ENCODE data around the gene CCDC14. TPM values are rescaled to one million over a fixed set of nuclear protein-coding genes. Genes with fewer than 3 reads are reported as not detected.

The CCDC14 gene
- total and polyA plus RNA-seq, 7 experiments from 2014 or later: 5.3 to 48.1 (median 32.0) TPM

- no peaks in the 10 kb centered on the region for H3K27me3 ChIP-seq (ENCODE audit: control insufficient read depth in 2 of 2, insufficient read depth in 2 of 2, low read length in 2 of 2)
- Mint-ChIP-seq H3K9me3 (peaks cover 0 to 3% (median 0%) of the 10 kb centered on the region in 11 donors), H3K27ac (no peak overlapping the region), H3K4me3 (no peak overlapping the region), H3K4me1 (no peaks in the 10 kb centered on the region), H3K36me3 (no peaks in the 10 kb centered on the region), H3K27me3 (peaks cover 11 to 32% (median 27%) of the 10 kb centered on the region in 5 donors)
- no peak overlapping the region for H3K4me3 ChIP-seq (ENCODE audit: low read length)
- intact Hi-C loops (cut with micrococcal nuclease): no loop called here
- no peak for DNase-seq
- POLR2A ChIA-PET: no interaction called here
- H3K9me3 ChIP-seq (ENCODE audit: control insufficient read depth in 2 of 3, low read length in 3 of 3): no peaks in the 10 kb centered on the region
- ATAC-seq: no peak
- CTCF ChIA-PET: no interaction called here
- H3K27ac ChIP-seq (ENCODE audit: low read depth, low read length): no peak overlapping the region
- H3K4me1 ChIP-seq (ENCODE audit: control insufficient read depth in 2 of 2, insufficient read depth in 2 of 2, low read length in 2 of 2): no peaks in the 10 kb centered on the region
- no peaks in the 10 kb centered on the region for H3K36me3 ChIP-seq (ENCODE audit: control insufficient read depth in 2 of 3, insufficient read depth in 3 of 3, low read length in 3 of 3)
Measured at GRCh38 chr3:123876858-123877257, 84.2 kb downstream of the CCDC14 start.

GRCh38 chr3:123872621-123873020, 88.4 kb downstream of the CCDC14 start:
- Histone ChIP-seq H3K4me3 (ENCODE audit: low read length) (no peak overlapping the region), H3K36me3 (ENCODE audit: control insufficient read depth in 2 of 3, insufficient read depth in 3 of 3, low read length in 3 of 3) (no peaks in the 10 kb centered on the region), H3K27ac (ENCODE audit: low read depth, low read length) (no peak overlapping the region), H3K4me1 (ENCODE audit: control insufficient read depth in 2 of 2, insufficient read depth in 2 of 2, low read length in 2 of 2) (no peaks in the 10 kb centered on the region), H3K9me3 (ENCODE audit: control insufficient read depth in 2 of 3, low read length in 3 of 3) (no peaks in the 10 kb centered on the region), H3K27me3 (ENCODE audit: control insufficient read depth in 2 of 2, insufficient read depth in 2 of 2, low read length in 2 of 2) (no peaks in the 10 kb centered on the region)
- no peaks in the 10 kb centered on the region for H3K9me3 Mint-ChIP-seq
- H3K27ac Mint-ChIP-seq: no peak overlapping the region
- ATAC-seq (no peak), DNase-seq (no peak)
- ChIA-PET CTCF (no interaction called here), POLR2A (no interaction called here)
- no peaks in the 10 kb centered on the region for H3K36me3 Mint-ChIP-seq
- no peak overlapping the region for H3K4me3 Mint-ChIP-seq
- H3K4me1 Mint-ChIP-seq: no peaks in the 10 kb centered on the region
- intact Hi-C loops (cut with micrococcal nuclease): no loop called here
- peaks cover 0 to 34% (median 22%) of the 10 kb centered on the region in 5 donors for H3K27me3 Mint-ChIP-seq

GRCh38 chr3:123871946-123872345, 89.1 kb downstream of the CCDC14 start:
- no peaks in the 10 kb centered on the region for H3K4me1 ChIP-seq (ENCODE audit: control insufficient read depth in 2 of 2, insufficient read depth in 2 of 2, low read length in 2 of 2)
- POLR2A ChIA-PET: no interaction called here
- CTCF ChIA-PET: no interaction called here
- DNase-seq (no peak), ATAC-seq (no peak)
- Mint-ChIP-seq H3K4me3 (peak overlapping the region in 1 of 10 donors; percentile 18), H3K27ac (no peak overlapping the region), H3K36me3 (no peaks in the 10 kb centered on the region), H3K27me3 (peaks cover 0 to 39% (median 24%) of the 10 kb centered on the region in 5 donors), H3K4me1 (no peaks in the 10 kb centered on the region), H3K9me3 (no peaks in the 10 kb centered on the region)
- intact Hi-C loops (cut with micrococcal nuclease): no loop called here
- H3K4me3 ChIP-seq (ENCODE audit: low read length): no peak overlapping the region
- H3K27me3 ChIP-seq (ENCODE audit: control insufficient read depth in 2 of 2, insufficient read depth in 2 of 2, low read length in 2 of 2): no peaks in the 10 kb centered on the region
- H3K9me3 ChIP-seq (ENCODE audit: control insufficient read depth in 2 of 3, low read length in 3 of 3): no peaks in the 10 kb centered on the region
- H3K27ac ChIP-seq (ENCODE audit: low read depth, low read length): no peak overlapping the region
- no peaks in the 10 kb centered on the region for H3K36me3 ChIP-seq (ENCODE audit: control insufficient read depth in 2 of 3, insufficient read depth in 3 of 3, low read length in 3 of 3)

GRCh38 chr3:123870033-123870432, 91.0 kb downstream of the CCDC14 start:
- ChIA-PET CTCF (no interaction called here), POLR2A (no interaction called here)
- Mint-ChIP-seq H3K4me1 (no peaks in the 10 kb centered on the region), H3K36me3 (no peaks in the 10 kb centered on the region), H3K9me3 (peaks cover 0 to 4% (median 0%) of the 10 kb centered on the region in 11 donors), H3K27ac (no peak overlapping the region), H3K4me3 (no peak overlapping the region), H3K27me3 (peaks cover 0 to 40% (median 21%) of the 10 kb centered on the region in 5 donors)
- Histone ChIP-seq H3K27me3 (ENCODE audit: control insufficient read depth in 2 of 2, insufficient read depth in 2 of 2, low read length in 2 of 2) (no peaks in the 10 kb centered on the region), H3K4me3 (ENCODE audit: low read length) (no peak overlapping the region), H3K36me3 (ENCODE audit: control insufficient read depth in 2 of 3, insufficient read depth in 3 of 3, low read length in 3 of 3) (no peaks in the 10 kb centered on the region), H3K4me1 (ENCODE audit: control insufficient read depth in 2 of 2, insufficient read depth in 2 of 2, low read length in 2 of 2) (no peaks in the 10 kb centered on the region), H3K9me3 (ENCODE audit: control insufficient read depth in 2 of 3, low read length in 3 of 3) (no peaks in the 10 kb centered on the region), H3K27ac (ENCODE audit: low read depth, low read length) (no peak overlapping the region)
- no peak for DNase-seq
- intact Hi-C loops (cut with micrococcal nuclease): no loop called here
- ATAC-seq: no peak

- Histone ChIP-seq H3K27ac (ENCODE audit: low read depth, low read length) (no peak overlapping the region), H3K4me3 (ENCODE audit: low read length) (no peak overlapping the region), H3K9me3 (ENCODE audit: control insufficient read depth in 2 of 3, low read length in 3 of 3) (no peaks in the 10 kb centered on the region), H3K36me3 (ENCODE audit: control insufficient read depth in 2 of 3, insufficient read depth in 3 of 3, low read length in 3 of 3) (no peaks in the 10 kb centered on the region), H3K4me1 (ENCODE audit: control insufficient read depth in 2 of 2, insufficient read depth in 2 of 2, low read length in 2 of 2) (no peaks in the 10 kb centered on the region), H3K27me3 (ENCODE audit: control insufficient read depth in 2 of 2, insufficient read depth in 2 of 2, low read length in 2 of 2) (no peaks in the 10 kb centered on the region)
- ChIA-PET POLR2A (no interaction called here), CTCF (no interaction called here)
- Mint-ChIP-seq H3K9me3 (peaks cover 0 to 5% (median 0%) of the 10 kb centered on the region in 11 donors), H3K36me3 (no peaks in the 10 kb centered on the region), H3K27me3 (peaks cover 0 to 35% (median 17%) of the 10 kb centered on the region in 5 donors), H3K27ac (no peak overlapping the region), H3K4me1 (no peaks in the 10 kb centered on the region), H3K4me3 (no peak overlapping the region)
- intact Hi-C loops (cut with micrococcal nuclease): no loop called here
- ATAC-seq (no peak), DNase-seq (no peak)
Measured at GRCh38 chr3:123869165-123869564, 91.9 kb downstream of the CCDC14 start.

- no peak overlapping the region for H3K27ac ChIP-seq (ENCODE audit: low read depth, low read length)
- no peak for DNase-seq
- no peaks in the 10 kb centered on the region for H3K27me3 ChIP-seq (ENCODE audit: control insufficient read depth in 2 of 2, insufficient read depth in 2 of 2, low read length in 2 of 2)
- Mint-ChIP-seq H3K36me3 (no peaks in the 10 kb centered on the region), H3K27ac (no peak overlapping the region), H3K4me1 (no peaks in the 10 kb centered on the region), H3K9me3 (peaks cover 0 to 5% (median 0%) of the 10 kb centered on the region in 11 donors), H3K4me3 (no peak overlapping the region), H3K27me3 (peaks cover 0 to 11% (median 5%) of the 10 kb centered on the region in 5 donors)
- no peaks in the 10 kb centered on the region for H3K36me3 ChIP-seq (ENCODE audit: control insufficient read depth in 2 of 3, insufficient read depth in 3 of 3, low read length in 3 of 3)
- no peaks in the 10 kb centered on the region for H3K4me1 ChIP-seq (ENCODE audit: control insufficient read depth in 2 of 2, insufficient read depth in 2 of 2, low read length in 2 of 2)
- no peak overlapping the region for H3K4me3 ChIP-seq (ENCODE audit: low read length)
- ChIA-PET POLR2A (no interaction called here), CTCF (no interaction called here)
- no peaks in the 10 kb centered on the region for H3K9me3 ChIP-seq (ENCODE audit: control insufficient read depth in 2 of 3, low read length in 3 of 3)
- no peak for ATAC-seq
- intact Hi-C loops (cut with micrococcal nuclease): no loop called here
Measured at GRCh38 chr3:123864706-123865105, 96.3 kb downstream of the CCDC14 start.

Measured in naive thymus-derived CD4-positive, alpha-beta T cell (primary cell).